ENCODE results near the gene CLRN2.
"Not testable (repeated sequence)": the region's sequence is repeated elsewhere in the genome, so short reads cannot be mapped to it uniquely, and the experiment has no call there.

The CLRN2 gene

DNA sequence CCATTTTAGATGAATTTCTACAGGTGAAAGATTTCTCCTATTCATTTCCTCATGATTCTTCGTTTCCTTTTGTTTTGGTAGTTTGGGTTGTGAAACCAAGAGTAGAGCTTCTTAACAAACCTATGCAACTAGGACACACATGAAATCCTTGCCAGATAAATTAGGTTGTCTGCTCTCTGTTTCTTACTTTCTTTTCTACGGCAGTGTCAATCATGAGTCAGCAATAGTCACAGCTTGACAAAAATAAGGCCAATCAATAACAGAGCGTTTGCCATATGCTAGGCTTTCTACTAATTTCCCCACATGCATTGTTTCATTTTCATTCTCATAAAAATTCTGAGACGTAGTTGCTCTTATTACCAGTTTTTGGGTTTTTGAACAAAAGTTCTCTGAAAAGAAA is 20.3 kb downstream of the CLRN2 start:
- TF ChIP-seq, protein P1, sequence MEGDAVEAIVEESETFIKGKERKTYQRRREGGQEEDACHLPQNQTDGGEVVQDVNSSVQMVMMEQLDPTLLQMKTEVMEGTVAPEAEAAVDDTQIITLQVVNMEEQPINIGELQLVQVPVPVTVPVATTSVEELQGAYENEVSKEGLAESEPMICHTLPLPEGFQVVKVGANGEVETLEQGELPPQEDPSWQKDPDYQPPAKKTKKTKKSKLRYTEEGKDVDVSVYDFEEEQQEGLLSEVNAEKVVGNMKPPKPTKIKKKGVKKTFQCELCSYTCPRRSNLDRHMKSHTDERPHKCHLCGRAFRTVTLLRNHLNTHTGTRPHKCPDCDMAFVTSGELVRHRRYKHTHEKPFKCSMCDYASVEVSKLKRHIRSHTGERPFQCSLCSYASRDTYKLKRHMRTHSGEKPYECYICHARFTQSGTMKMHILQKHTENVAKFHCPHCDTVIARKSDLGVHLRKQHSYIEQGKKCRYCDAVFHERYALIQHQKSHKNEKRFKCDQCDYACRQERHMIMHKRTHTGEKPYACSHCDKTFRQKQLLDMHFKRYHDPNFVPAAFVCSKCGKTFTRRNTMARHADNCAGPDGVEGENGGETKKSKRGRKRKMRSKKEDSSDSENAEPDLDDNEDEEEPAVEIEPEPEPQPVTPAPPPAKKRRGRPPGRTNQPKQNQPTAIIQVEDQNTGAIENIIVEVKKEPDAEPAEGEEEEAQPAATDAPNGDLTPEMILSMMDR (conservative IDR thresholded peaks at IDR 0.05; ENCODE audit: control insufficient read depth, insufficient read depth, low read depth, low read length): no peak
- no peak for DNase-seq (ENCODE audit: low read depth)
- no peak overlapping the region for H3K4me3 ChIP-seq (ENCODE audit: control insufficient read depth, low read depth, low read length)

DNA sequence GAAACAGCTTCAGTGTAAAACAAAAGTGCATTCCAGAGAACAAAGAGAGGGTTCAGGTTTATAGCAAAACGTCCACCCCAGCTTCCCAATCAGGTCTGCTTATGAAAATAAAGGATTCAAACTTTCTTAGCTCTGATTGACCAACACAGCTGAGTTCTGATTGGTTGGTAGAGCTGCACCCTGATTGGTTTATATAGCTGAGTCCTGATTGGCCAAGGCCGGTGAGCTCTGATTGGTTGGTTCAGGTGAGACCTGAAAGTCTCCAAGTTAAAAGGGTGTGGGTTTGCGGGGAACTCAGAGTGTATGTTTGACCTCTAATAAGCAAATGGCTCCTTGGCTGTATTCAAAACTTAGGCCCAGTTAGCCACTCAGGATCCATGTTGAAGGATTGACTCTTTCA is 20.9 kb downstream of the CLRN2 start:
- DNase-seq (ENCODE audit: low read depth): peak; percentile 22
- no peak overlapping the region for H3K4me3 ChIP-seq (ENCODE audit: control insufficient read depth, low read depth, low read length)
- TF ChIP-seq, protein P1 (conservative IDR thresholded peaks at IDR 0.05; ENCODE audit: control insufficient read depth, insufficient read depth, low read depth, low read length): no peak

DNA sequence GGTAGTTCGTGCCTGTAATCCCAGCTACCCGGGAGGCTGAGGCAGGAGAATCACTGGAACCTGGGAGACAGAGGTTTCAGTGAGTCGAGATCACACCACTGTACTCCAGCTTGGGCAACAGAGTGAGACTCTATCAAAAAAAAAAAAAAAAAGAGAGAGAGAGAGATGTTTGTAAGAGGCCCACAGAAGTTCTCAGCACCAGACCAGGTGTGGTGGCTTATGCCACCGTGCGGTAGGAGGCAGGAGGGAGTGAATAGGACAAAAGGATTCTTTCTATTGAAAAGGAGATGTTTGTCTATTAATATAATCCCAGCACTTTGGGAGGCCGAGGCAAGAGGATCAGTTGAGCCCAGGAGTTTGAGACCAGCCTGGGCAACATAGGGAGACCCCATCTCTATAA is 22.1 kb downstream of the CLRN2 start:
- not testable (repeated sequence) for DNase-seq (ENCODE audit: low read depth); H3K4me3 ChIP-seq (ENCODE audit: control insufficient read depth, low read depth, low read length)

DNA sequence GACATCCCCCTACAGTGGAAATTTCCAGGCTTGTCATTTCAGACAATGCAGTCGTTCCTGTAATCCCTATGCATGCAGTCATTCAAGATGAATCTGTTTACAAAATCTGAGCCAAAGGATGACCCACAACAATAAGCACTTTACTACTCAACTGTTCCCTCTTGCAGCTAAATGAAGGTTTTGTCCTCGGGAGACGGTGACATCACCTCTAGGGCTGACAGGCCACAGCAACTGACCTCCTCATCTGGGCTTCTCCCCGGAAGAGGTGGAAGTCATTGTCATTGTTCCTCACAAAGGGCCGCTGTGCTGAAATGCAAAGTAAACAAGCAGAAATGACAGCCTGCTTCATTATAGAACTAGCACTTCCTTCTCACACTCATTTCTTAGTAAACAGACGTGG is 29.2 kb downstream of the CLRN2 start:
- TF ChIP-seq, protein P1 (conservative IDR thresholded peaks at IDR 0.05; ENCODE audit: control insufficient read depth, insufficient read depth, low read depth, low read length): no peak
- no peak overlapping the region for H3K4me3 ChIP-seq (ENCODE audit: control insufficient read depth, low read depth, low read length)
- no peak for DNase-seq (ENCODE audit: low read depth)

DNA sequence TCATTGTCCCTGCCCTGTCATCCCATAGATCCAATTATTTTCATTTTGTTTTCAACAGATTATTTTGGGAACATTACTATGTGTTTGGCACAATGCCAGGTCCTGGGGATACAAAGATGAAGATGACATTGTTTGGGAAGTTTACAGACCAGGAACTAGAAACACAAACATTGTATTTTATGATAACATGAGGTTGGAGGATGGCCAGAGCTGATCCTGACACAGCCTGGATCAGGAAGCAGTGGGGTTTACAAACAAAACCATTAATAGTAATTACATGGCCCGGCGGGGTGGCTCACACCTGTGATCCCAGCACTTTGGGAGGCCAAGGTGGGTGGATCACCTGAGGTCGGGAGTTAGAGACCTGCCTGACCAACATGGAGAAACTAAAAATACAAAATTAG is 29.9 kb downstream of the CLRN2 start:
- no peak overlapping the region for H3K4me3 ChIP-seq (ENCODE audit: control insufficient read depth, low read depth, low read length)
- TF ChIP-seq, protein P1 (conservative IDR thresholded peaks at IDR 0.05; ENCODE audit: control insufficient read depth, insufficient read depth, low read depth, low read length): no peak
- DNase-seq (ENCODE audit: low read depth): no peak

DNA sequence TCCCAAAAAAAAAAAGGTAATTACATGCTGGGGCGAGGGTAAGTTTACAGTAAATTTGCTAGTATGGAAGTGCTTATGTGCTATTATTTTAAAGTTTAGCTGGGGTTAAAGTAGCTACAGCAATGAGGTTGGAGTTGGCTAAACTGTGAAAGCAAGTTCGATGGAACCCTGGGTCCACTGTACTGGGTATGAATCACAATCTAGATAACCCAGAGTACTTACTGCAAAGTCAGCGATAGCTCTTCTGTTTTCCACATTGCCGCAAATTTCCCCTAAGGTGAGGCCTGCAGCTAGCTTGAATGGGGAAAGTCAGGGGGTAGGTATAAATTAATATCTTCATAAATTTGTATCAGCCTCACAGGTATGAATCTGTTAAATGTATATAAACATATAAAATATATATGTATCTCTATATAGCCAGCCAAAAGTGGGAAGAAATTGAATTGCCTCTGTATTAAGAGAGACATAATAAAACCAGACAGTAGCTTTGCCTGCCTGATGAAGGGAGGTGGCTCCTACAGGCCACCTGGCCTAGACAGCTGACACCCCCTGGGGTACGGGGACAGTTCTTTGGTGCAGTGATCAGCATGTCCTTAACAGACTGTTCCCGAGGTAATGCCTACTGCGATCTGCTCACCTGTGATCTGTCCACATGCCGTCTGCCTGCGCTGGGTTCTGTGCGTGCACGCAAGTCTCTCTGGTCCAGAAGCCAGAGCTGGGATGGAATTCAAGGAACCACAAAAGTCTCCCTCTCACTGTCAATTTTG is 30.6 kb downstream of the CLRN2 start:
- no peak for DNase-seq (ENCODE audit: low read depth)
- no peak overlapping the region for H3K4me3 ChIP-seq (ENCODE audit: control insufficient read depth, low read depth, low read length)
- TF ChIP-seq, protein P1 (conservative IDR thresholded peaks at IDR 0.05; ENCODE audit: control insufficient read depth, insufficient read depth, low read depth, low read length): no peak

DNA sequence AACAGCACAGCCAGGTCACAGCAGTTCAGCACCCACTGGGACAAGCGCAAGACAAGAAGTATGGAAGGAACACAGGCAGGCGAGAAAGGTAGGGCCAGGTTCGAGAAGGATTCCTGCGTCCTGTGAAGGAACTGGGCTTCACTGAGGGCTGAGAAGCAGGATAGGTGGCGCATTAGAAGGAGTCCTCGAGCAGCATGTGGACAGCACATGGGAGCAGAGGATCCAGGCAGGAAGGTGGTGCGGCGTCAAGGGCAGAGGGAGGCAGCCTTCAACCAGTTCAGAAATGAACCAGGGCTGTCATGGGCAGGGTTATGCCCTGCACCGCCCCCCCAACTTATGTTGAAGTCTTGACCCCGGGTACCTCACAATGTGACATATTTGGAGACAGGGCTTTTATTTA is 31.3 kb downstream of the CLRN2 start:
- no peak for DNase-seq (ENCODE audit: low read depth)
- TF ChIP-seq, protein P1 (conservative IDR thresholded peaks at IDR 0.05; ENCODE audit: control insufficient read depth, insufficient read depth, low read depth, low read length): no peak
- no peak overlapping the region for H3K4me3 ChIP-seq (ENCODE audit: control insufficient read depth, low read depth, low read length)
